ENCODE results near the gene IGSF10. TPM values are rescaled to one million over a fixed set of nuclear protein-coding genes. Genes with fewer than 3 reads are reported as not detected.
"Not testable (repeated sequence)": the region's sequence is repeated elsewhere in the genome, so short reads cannot be mapped to it uniquely, and the experiment has no call there.

IGSF10 gene
- total RNA-seq, 2 donors from 2014 or later = 5.2 to 5.7 TPM

- DNase-seq (ENCODE audit: low spot score) = no peak
- Histone ChIP-seq H3K36me3 (no peaks in the 10 kb centered on the region), H3K4me3 (no peak overlapping the region), H3K27me3 (no peaks in the 10 kb centered on the region), H3K27ac (peak overlapping the region; percentile 29 to 49), H3K4me1 (no peaks in the 10 kb centered on the region), H3K9me3 (no peaks in the 10 kb centered on the region)
- TF ChIP-seq CTCF (IDR thresholded peaks at IDR 0.05) = no peak
These were observed 40.5 kb upstream of the IGSF10 start for GRCh38 chr3:151501171-151501922.

GRCh38 chr3:151499168-151499567, 38.3 kb upstream of the IGSF10 start:
- DNase-seq (ENCODE audit: low spot score) = no peak

GRCh38 chr3:151491525-151491924, 30.7 kb upstream of the IGSF10 start:
- no peaks in the 10 kb centered on the region for H3K4me1 ChIP-seq
- no peak overlapping the region for H3K4me3 ChIP-seq
- peaks cover 0 to 4% of the 10 kb centered on the region in 2 donors for H3K9me3 ChIP-seq
- H3K36me3 ChIP-seq = no peaks in the 10 kb centered on the region
- TF ChIP-seq CTCF (IDR thresholded peaks at IDR 0.05) = no peak
- no peaks in the 10 kb centered on the region for H3K27me3 ChIP-seq
- DNase-seq (ENCODE audit: low spot score) = no peak
- no peak overlapping the region for H3K27ac ChIP-seq

More at GRCh38 chr3:151499168-151499567, 38.3 kb upstream of the IGSF10 start:
- Histone ChIP-seq H3K9me3 (no peaks in the 10 kb centered on the region), H3K27ac (no peak overlapping the region), H3K36me3 (no peaks in the 10 kb centered on the region), H3K27me3 (no peaks in the 10 kb centered on the region), H3K4me1 (no peaks in the 10 kb centered on the region), H3K4me3 (no peak overlapping the region)
- TF ChIP-seq CTCF (IDR thresholded peaks at IDR 0.05) = no peak

GRCh38 chr3:151487833-151488232, 27.0 kb upstream of the IGSF10 start:
- H3K27me3 ChIP-seq; H3K4me1 ChIP-seq; H3K36me3 ChIP-seq; DNase-seq (ENCODE audit: low spot score); H3K27ac ChIP-seq; H3K4me3 ChIP-seq: not testable (repeated sequence)
- H3K9me3 ChIP-seq = peaks cover 0 to 10% of the 10 kb centered on the region in 2 donors

- Histone ChIP-seq H3K4me1 (no peaks in the 10 kb centered on the region), H3K27ac (no peak overlapping the region), H3K9me3 (peaks cover 0 to 25% of the 10 kb centered on the region in 2 donors), H3K4me3 (no peak overlapping the region), H3K36me3 (no peaks in the 10 kb centered on the region), H3K27me3 (no peaks in the 10 kb centered on the region)
- no peak for DNase-seq (ENCODE audit: low spot score)
- no peak for TF ChIP-seq CTCF (IDR thresholded peaks at IDR 0.05)
These were observed 23.2 kb upstream of the IGSF10 start for GRCh38 chr3:151483961-151484520.

- Histone ChIP-seq H3K4me1 (no peaks in the 10 kb centered on the region), H3K27ac (no peak overlapping the region), H3K36me3 (no peaks in the 10 kb centered on the region), H3K4me3 (no peak overlapping the region), H3K9me3 (peaks cover 0 to 25% of the 10 kb centered on the region in 2 donors), H3K27me3 (no peaks in the 10 kb centered on the region)
- TF ChIP-seq CTCF (IDR thresholded peaks at IDR 0.05) = no peak
- DNase-seq (ENCODE audit: low spot score) = no peak
These were observed 22.6 kb upstream of the IGSF10 start for GRCh38 chr3:151483488-151483887.
